HG03432 (cell line): ENCODE measurements around the gene CCDC121.
A peak's percentile ranks its signal among the peaks of the same experiment; 100 is the strongest.

Source experiments
- ATAC-seq: cut with Tn5 transposase; IDR thresholded peaks from one replicate; pipeline ENCODE4 v1.9.1; 2021; ENCODE audit warnings: mild to moderate bottlenecking, moderate library complexity; ENCODE audit not compliant: unreplicated experiment

The CCDC121 gene, protein sequence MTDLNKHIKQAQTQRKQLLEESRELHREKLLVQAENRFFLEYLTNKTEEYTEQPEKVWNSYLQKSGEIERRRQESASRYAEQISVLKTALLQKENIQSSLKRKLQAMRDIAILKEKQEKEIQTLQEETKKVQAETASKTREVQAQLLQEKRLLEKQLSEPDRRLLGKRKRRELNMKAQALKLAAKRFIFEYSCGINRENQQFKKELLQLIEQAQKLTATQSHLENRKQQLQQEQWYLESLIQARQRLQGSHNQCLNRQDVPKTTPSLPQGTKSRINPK

DNA sequence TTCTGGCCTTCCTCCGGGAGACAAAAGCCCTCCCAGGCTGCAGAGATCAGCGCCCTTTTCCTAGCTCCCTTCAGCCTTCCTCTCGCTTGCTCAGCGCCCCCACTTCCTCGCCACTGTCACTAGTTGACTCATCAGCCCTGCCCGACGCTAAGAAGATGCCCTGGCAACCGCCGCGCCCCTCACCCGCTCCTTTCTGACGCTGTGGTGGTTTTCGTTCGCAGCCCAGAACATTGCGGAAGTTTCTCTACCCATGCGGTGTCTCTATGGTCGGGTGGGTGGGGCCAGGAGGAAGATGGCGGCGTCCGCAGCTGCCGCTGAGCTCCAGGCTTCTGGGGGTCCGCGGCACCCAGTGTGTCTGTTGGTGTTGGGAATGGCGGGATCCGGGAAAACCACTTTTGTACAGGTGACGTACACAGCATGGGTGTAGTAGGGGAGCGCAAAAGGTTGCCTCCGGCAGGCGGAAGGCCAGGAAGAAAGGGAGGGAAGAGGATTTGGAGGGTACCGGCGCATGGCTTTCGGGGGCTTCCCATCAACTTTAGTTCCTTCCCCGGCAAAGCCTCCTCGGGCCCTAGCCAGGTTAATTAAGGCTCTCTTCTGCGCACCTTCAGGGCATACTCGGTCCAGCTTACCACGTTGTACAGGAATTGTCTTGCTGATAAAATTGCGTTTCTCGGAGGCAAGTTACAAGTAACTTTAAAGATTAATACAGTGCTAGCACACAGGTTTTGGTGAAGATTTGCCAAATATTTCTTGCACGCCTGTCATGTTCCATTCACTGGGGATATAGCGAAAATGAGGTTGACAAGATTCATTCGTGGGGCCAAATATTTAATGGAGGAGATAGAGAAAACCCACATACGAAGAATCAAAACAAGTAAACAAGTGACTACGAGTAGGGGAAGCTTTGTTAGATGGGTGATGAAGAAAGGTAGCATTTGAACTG, at the start of gene CCDC121, which contains the start of gene GPN1:
TSS of gene CCDC121 (minus strand) at position 246 of the 943 bp plus-strand sequence. CDS start 1,213 bp downstream, outside the sequence.
TSS of gene GPN1 (plus strand) at position 284 of the 943 bp plus-strand sequence. CDS start at position 293, 9 bp downstream.
- ATAC-seq = peak; percentile 99

DNA sequence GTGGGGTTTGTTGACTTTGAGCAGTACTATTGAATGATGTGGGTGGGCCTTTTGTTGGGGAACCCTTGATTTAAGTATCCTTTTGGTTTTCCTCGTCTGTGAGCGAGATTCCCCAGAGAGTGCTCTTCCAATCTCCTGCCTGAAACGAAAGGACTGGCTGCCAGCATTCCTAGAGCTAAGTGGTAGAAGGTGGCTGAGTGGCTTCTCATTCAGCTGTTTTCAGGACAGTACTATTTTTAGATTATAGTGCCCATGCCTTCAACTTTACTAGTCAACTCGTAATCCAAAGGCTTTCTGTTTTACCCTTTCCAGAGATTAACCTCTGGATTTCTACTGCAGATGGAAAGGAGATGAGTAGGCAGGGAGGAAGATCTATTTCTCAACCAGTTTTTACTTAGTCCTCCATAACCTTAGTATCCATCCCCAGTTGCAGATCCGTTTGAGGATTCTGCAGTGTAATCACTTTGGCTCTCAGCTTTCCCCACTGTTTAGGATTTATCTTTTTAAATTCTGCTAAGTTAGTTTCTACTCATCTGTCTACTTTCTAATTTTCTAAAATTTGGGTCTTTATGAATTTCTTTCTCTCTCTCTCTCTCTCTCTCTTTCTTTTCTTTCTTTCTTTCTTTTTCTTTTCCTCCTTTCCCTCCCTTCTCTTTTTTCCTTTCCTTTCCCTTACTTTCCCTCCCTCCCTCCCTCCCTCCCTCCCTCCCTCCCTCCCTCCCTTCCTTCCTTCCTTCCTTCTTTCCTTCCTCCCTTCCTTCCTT, 44.1 kb upstream of the CCDC121 start:
- ATAC-seq = no peak

DNA sequence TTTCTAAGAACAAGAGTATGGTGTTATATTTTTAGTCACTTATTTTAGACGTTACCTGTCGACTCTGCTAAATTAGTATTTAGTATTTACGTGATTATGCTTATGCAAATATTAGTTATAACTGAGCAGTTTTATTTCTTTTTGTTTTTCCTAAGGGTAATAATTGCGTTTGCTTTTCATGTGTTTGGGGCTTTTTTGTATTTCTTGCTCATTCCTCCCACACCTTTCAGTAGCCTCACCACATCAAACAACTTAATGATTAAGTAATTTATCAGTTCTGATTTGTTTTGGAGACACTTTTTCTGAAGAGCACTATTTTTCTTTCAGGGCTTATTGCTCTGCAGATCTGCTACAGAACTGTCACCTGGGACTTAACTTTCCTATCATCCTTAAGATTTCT, 42.4 kb upstream of the CCDC121 start:
- ATAC-seq = no peak

DNA sequence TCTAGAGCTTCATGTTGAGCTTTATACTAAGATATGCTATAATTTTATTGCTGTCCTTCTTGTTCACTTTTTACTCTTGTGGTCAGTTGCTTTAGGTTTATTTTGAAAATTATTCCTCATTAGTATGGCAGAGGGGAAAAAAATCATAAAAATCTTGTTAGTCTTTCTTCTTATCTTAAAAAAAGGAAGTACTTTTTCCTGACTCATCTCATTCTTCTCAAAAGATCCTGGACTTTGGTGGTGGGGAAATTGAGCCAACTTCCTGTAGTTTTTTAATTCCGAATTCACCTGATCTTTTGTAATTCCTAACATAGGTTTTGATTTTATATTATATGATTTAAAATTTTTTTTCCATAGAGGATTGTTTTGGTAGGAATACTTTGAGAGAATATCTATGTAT, 38.6 kb upstream of the CCDC121 start:
- no peak for ATAC-seq

DNA sequence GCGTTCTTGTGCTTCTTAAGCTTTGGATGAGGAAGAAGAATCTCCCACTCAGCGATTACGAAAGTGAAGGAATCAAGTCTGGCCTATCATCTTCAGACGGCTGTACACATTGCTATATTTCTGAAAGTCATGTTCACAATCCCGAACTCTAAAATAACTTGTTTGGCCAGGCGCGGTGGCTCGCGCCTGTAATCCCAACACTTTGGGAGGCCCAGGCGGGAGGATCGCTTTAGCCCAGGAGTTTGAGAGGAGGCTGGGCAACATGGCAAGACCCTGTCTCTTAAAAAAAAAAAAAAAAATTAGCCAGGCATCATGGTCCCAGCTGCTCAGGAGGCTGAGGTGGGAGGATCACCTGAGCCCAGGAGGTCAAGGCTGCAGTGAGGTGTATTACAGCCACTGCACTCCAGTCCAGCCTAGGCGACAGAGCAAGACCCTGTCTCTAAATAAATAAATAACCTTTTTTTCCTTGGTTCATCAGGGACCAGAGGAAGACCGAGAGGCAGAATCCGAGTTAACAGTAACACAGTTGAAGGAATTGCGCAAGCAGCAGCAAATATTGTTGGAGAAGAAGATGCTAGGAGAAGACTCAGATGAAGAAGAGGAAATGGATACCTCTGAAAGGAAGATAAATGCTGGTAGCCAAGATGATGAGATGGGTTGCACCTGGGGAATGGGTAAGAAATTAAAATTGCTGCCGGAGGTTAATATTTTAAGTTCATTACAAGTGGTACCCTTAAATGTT, 36.0 kb upstream of the CCDC121 start:
- ATAC-seq = no peak

DNA sequence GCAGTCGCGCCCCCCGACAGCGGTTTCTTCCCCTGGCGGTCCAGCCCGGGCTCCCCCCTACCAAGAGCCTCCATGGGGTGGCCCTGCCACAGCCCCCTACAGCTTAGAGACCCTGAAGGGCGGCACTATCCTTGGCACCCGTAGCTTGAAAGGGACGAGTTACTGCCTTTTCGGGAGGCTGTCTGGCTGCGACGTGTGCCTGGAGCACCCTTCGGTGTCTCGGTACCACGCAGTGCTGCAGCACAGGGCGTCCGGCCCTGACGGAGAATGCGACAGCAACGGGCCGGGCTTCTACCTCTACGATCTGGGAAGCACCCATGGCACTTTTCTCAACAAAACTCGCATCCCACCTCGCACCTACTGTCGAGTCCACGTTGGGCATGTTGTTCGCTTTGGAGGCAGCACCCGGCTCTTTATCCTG, 35.4 kb upstream of the CCDC121 start:
- ATAC-seq = peak; percentile 30

DNA sequence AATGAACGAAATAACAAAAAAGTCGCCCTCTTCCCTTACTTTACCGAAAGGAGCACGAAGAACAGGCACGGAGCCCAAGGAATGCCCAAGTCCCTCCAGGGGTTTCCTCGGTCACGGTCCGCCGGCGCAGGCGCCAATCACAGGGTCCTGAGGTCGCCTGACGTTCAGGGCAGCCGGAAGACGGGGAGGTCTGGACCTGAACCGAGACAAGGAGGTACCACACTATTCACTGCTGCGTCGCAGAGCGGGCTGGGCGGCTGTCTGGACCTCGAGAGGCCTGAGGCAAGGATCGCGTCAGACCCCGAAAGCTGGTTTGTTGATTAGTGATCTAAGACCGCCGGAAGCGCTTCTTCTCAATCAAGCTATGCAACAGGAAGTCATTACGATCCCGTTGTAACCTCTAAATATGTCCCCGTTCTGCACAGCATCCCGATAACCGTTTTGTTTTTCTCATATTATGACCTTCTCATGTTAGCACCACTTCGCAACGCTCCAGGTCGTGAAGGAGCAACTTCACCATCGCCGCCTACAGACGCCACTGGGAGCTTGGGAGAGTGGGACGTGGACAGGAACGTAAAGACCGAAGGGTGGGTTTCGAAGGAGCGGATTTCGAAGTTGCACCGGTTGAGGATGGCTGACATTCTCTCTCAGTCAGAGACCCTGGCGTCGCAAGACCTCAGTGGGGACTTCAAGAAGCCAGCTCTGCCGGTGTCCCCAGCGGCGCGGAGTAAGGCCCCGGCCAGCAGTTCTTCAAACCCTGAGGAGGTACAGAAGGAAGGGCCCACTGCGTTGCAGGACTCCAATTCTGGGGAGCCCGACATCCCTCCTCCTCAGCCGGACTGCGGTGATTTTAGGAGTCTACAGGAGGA, 34.7 kb upstream of the CCDC121 start, which contains the start of the genes SLC4A1AP and SUPT7L:
TSS of gene SLC4A1AP (plus strand) at position 605 of the 869 bp plus-strand sequence. CDS start at position 631, 26 bp downstream.
TSS of gene SUPT7L (minus strand) at position 330 of the 869 bp plus-strand sequence. CDS start 1,422 bp downstream, outside the sequence.
- peak; percentile 77 for ATAC-seq

DNA sequence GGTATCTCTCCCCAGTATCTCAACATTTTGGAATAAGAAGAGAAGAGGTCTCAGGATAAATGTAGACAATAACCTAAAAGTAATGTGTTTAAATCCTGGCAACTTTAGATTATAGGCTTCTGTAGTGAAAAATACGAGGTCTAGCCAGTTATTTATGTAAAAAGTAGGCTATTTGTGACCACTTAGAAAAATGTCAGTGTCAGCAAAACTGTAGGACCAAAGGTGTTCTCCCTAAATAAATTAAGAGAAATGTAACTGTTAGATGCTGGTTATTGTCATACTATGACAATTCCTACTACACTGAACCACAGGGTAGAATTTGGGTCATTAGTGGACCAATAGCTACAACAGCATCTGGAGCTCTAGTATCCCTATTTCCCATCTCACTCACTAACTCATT, 32.6 kb upstream of the CCDC121 start:
- ATAC-seq = no peak

DNA sequence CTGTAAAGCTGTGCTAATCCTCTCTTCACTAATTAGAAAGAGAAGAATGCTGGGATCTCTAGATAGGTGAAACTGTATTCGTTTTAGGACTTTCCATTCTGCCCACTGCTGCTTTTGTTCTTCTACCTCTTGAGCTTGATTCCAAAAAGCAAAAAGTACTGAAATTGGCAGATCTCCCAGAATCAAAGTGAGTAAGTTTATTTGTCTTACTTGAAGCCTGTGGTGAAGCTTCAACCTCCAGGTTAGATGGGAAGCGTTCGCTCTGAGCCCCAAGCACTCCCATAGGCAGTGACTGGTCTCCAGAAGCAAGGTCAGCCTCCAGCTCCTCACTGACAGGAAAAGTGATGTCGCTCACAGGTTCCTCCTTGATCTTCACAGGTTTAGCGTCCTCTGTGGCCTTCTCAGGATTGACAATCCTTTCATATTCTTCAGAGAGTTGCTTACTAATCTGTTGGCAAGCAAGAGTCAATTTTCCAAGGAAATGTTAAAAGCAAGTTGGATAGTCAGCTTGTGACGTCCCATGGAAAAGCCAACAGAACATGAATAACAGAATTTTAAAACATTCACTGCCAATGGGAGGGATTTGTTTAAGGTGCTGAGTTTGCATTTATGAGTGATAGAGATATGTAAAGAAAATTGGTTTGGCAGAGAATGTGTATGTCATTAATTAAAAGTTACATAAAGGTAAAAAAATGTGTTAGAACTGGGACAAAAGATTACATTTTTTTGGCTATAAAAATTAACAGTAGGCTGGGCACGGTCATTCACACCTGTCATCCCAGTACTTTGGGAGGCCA, 26.5 kb upstream of the CCDC121 start:
- no peak for ATAC-seq

DNA sequence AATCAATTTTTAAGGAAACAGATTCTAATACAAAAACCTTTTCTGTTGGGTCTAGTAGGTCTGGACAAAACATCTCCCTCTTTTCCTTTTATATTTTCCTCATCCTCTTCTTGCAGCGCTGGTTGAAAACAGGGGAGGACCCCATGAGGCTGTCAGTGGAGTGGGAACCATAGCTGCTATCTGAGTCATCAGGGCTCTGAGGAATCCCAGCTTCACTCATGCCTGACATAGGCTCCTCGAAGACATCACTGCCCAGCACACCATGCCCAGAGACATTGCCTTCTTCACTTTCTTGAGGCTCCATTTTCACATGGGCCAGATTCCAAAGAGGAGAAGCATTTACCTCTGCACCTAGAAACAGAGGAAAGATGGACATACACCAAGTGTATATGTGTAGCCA, 24.6 kb upstream of the CCDC121 start:
- no peak for ATAC-seq

DNA sequence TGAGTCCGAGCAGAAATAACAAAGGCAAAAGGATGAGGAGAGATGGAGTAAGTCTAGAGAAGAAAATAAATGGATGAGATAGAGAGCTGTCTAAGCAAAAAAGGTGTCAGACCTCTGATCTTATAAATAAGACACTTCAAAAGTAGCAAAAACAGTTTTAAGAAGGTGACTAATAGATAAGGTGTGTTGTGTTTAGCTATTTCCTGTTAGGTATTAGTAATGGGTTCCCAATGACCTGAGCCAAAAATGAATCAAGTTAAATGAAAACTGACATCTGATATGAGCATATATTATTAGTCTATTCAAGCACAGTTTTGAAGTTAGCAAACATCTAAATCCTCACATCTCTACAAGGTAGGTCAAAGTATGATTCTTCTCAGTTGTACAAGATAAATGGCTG, 24.0 kb upstream of the CCDC121 start:
- ATAC-seq = no peak

DNA sequence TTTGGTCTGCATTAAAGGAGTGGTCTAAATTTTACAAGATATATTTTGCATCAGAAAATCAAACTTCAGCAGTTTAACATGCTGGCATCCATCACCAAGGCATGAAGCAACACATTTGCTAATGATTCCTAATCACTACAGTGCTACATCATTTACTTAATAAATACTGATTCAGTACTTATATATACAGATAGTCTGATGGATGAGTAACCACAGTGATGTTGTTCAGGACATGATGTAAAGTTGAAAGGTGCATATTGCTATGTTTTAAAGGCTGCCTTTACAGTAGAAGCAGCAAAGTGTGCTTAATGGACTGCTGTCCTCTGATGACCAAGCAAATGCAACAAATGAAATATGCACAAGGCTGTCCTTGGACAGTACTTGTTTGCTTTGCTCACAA, 23.5 kb upstream of the CCDC121 start:
- ATAC-seq = no peak

DNA sequence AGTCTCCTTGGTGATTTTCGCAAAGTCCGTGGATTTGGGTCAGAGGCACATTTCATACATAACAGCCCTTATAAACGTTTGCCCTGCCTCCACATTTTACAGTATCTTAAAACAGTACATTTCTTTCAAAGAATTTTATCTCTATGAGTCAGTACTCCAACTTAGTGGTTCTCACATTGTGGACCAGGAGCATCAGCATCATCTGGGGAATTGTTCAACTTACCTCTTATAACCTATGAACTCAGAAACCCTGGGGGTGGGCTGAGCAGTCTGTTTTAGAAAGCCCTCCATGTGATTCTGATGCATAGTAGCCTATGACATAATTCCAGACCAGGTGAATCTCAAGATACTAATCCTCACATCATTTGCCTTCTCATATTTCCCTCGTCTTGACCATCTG, 22.2 kb upstream of the CCDC121 start:
- ATAC-seq = no peak

DNA sequence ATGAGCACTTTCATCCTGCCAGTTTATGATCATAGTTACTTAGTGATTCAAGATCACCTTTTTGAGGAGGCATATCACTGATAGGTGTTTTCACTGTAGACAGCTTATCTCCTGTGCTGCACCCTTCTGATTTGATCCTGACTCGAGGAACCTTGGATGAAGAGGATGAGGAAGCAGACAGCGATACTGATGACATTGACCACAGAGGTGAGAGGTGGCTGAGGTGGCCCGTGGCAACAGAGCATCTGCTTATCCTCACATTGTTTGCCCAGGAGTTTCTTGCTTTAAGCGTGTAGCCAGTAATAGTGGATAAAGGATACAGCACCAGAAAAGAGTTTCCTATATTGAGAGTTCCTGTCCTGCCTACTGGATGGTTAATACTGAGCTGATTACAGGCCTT, 18.9 kb upstream of the CCDC121 start:
- ATAC-seq = no peak

DNA sequence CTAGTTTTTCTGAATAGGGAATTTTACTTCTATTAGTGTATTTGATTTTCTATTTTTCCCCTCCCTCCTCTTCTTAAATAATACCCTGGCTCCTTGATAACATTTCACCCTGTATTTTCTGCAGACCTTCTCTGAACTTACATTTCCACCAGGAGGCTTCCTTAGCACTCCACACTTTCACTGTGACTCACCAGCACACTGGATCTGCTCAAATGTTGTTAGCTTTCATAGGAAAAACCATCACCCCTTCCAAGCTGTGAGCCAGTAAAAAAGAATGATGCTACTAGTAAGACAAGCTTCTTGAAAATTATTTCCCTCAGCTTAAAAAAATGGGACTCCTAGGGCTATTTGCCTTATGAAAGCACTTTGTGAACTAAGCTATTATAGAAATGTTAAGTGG, 18.5 kb upstream of the CCDC121 start:
- no peak for ATAC-seq

DNA sequence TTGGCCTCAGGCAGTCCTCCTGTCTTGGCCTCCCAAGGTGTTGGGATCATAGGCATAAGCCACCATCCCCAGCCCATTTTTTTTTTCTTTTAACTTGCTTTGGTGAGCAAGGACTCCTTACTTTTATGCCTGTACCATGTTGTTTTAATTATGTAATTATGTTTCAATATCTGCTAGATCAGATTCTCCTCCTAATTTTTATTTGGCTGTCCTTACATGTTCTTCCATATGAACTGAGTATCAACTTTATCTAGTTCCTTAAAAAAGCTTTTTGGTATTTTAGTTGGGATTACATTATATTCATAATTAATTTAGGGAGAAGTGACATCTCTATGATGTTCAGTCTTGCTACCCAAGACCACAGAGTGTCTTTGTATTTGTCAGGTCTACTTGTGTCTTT, 16.4 kb upstream of the CCDC121 start:
- no peak for ATAC-seq

DNA sequence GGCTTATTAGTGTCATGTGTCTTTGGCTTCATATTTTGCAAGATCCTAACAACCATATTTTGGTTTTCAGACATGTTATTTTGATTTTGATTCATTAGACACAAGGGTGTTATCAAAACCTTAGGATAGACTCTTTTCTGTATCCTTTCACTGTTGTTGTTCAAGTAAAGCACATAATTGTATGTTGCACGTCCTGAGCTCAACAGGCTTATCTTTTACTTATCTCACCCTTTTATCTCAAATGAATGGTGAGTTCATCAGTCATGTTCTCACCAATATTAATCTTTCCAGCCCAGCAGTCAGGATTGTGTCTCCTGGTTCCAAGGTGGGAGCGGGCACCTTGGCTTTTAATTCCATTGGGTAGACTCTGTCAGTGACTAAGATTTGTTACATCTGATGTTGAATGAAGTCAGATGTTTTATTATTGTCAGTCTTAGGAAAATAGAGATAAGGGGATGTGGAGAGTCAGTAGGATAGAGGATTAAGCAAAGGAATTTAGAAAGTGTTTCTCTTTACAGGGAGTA, 12.0 kb upstream of the CCDC121 start:
- ATAC-seq = no peak

DNA sequence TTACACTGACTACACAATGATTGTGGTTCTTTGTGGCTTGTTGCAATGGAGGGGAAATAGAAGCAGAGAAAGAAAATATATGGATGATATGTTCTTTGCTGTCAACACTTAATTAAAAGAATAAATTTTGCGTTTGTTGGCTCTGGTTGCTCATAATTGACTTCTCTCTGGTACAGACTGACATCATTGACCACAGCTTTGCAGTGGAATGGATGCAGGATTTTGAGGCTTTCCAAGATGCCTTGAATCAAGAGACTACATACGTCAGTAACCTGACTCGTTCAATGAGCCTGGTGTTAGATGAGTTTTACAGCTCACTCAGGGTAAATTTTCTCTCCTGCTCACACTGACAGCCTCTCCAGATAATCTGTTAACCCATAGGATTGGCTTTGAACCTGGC, 9.9 kb upstream of the CCDC121 start:
- no peak for ATAC-seq
